HepG2 (cell line): ENCODE data around the gene C22orf39. TPM values are rescaled to one million over a fixed set of nuclear protein-coding genes. Genes with fewer than 3 reads are reported as not detected.

Source experiments
- AHDC1 ChIP-seq: sonication (generic); formaldehyde crosslinking; IDR thresholded peaks from 2 replicates; pipeline ENCODE4 v1.5.1; 2020; ENCODE audit warnings: mild to moderate bottlenecking, missing genetic modification reagents, borderline replicate concordance
- ARID5B ChIP-seq: IDR thresholded peaks from 2 replicates; pipeline ENCODE4 v1.4.0; 2020; ENCODE audit warnings: mild to moderate bottlenecking, missing genetic modification reagents
- BCL6 ChIP-seq: IDR thresholded peaks from 2 replicates; pipeline ENCODE4 v1.6.1; 2016; ENCODE audit warnings: missing genetic modification reagents, missing compliant biosample characterization
- GRHL1 ChIP-seq: sonication (generic); formaldehyde crosslinking; conservative IDR thresholded peaks from 2 replicates; pipeline ENCODE4 v1.8.0; 2022; ENCODE audit warnings: missing genetic modification reagents
- HNF1B ChIP-seq: sonication (generic); formaldehyde crosslinking; IDR thresholded peaks from 2 replicates; pipeline ENCODE4 v1.5.1; 2020; ENCODE audit warnings: mild to moderate bottlenecking, moderate library complexity, missing genetic modification reagents
- HOXA9 ChIP-seq: sonication (generic); formaldehyde crosslinking; IDR thresholded peaks from 2 replicates; pipeline ENCODE4 v1.8.1; 2022; ENCODE audit warnings: missing genetic modification reagents, mild to moderate bottlenecking, moderate library complexity, borderline replicate concordance
- PLRG1 ChIP-seq: fragments of 450-650 bp; conservative IDR thresholded peaks from 2 replicates; pipeline ENCODE4 v1.6.1; 2016
- ZBTB26 ChIP-seq: IDR thresholded peaks from 2 replicates; pipeline ENCODE4 v1.6.1; 2016; ENCODE audit warnings: missing compliant biosample characterization, missing genetic modification reagents, borderline replicate concordance
- ZNF20 ChIP-seq: sonication (generic); formaldehyde crosslinking; IDR thresholded peaks from 2 replicates; pipeline ENCODE4 v1.4.0; 2020; ENCODE audit warnings: mild to moderate bottlenecking, moderate library complexity, missing genetic modification reagents
- ZNF337 ChIP-seq: sonication (generic); formaldehyde crosslinking; IDR thresholded peaks from 2 replicates; pipeline ENCODE4 v1.5.1; 2020; ENCODE audit warnings: missing genetic modification reagents, low read depth, mild to moderate bottlenecking, borderline replicate concordance
- ZNF33B ChIP-seq: sonication (generic); formaldehyde crosslinking; IDR thresholded peaks from 2 replicates; pipeline ENCODE4 v1.5.1; 2020; ENCODE audit warnings: mild to moderate bottlenecking, missing genetic modification reagents
- ZNF484 ChIP-seq: sonication (generic); formaldehyde crosslinking; IDR thresholded peaks from 2 replicates; pipeline ENCODE4 v1.5.1; 2020; ENCODE audit warnings: mild to moderate bottlenecking, low read depth, missing genetic modification reagents, borderline replicate concordance
- ZNF510 ChIP-seq: sonication (generic); formaldehyde crosslinking; IDR thresholded peaks from 2 replicates; pipeline ENCODE4 v1.4.0; 2020; ENCODE audit warnings: low read depth, mild to moderate bottlenecking, missing genetic modification reagents
- polyA plus RNA-seq, 8 experiments: library from polyadenylated mRNA; depleted of rRNA in 3 of 8; stranded (reverse) in 7 of 8; unstranded in 1 of 8; fragments of >200 nt; fragmentation: Illumina TruSeq in 4 of 8; extraction: Trizol in 4 of 8; gene quantifications; 2 replicates each; pipeline versions ENCODE4 v1.2.1 to v1.2.3, GENCODE V29; 2011 to 2016; ENCODE audit warnings: low read depth in 4 of 8, missing spikeins in 1 of 8, mixed read lengths in 1 of 8; ENCODE audit not compliant: insufficient read depth in 1 of 8
- total RNA-seq, 5 experiments: library from RNA; depleted of rRNA; stranded (reverse); fragments of >200 nt; fragmentation: Illumina TruSeq; extraction: Trizol; gene quantifications; 2 replicates each; pipeline ENCODE4 v1.2.3, GENCODE V29; 2016; ENCODE audit warnings: low read depth in 1 of 5

Gene C22orf39
- total and polyA plus RNA-seq, 2 of the 13 experiments (the other 11 are each of a cell fraction or from before 2014, with no cell fraction given) = 23.4 to 26.4 TPM

GRCh38 chr22:19432133-19432851 lies 15.2 kb downstream of the C22orf39 start, which contains the start of gene MRPL40 (continued):
- TF ChIP-seq ZBTB26 (CRISPR knock-in tag) = peak; percentile 92
- TF ChIP-seq AHDC1 (CRISPR knock-in tag) = no peak
- peak; percentile 79 for TF ChIP-seq ZNF33B (CRISPR knock-in tag)
- no peak for TF ChIP-seq ZNF20 (CRISPR knock-in tag)
- peak; percentile 93 for TF ChIP-seq HNF1B (CRISPR knock-in tag)
- peak; percentile 88; the same call in 1 of the 2 replicates for TF ChIP-seq ZNF337 (CRISPR knock-in tag)
- no peak for TF ChIP-seq PLRG1
- TF ChIP-seq HOXA9 (CRISPR knock-in tag) = no peak; the same call in 1 of the 2 replicates
- TF ChIP-seq ARID5B (CRISPR knock-in tag) = peak; percentile 89
- TF ChIP-seq GRHL1 (CRISPR knock-in tag) = no peak; the same call in 1 of the 2 replicates
- TF ChIP-seq ZNF510 (CRISPR knock-in tag) = no peak
- TF ChIP-seq ZNF484 (CRISPR knock-in tag) = no peak
- TF ChIP-seq BCL6 = peak; percentile 80; the same call in 1 of the 2 replicates
